IPS DF 6.9 (cell line): ENCODE data around the gene PDZD11.
"Not testable (repeated sequence)": the region's sequence is repeated elsewhere in the genome, so short reads cannot be mapped to it uniquely, and the experiment has no call there.

Experiments
- DNase-seq: peaks from one replicate; pipeline ENCODE4 v3.0.0-alpha.2; 2013; ENCODE audit warnings: low read depth, low spot score
- H3K27ac ChIP-seq: one replicate; pipeline ENCODE4 v1.5.1; 2013; ENCODE audit warnings: low read length, control low read depth
- H3K27me3 ChIP-seq: 2 replicates; pipeline ENCODE4 v1.6.1; 2013; ENCODE audit warnings: mild to moderate bottlenecking, low read length; ENCODE audit not compliant: control insufficient read depth, insufficient read depth
- H3K36me3 ChIP-seq: 2 replicates; pipeline ENCODE4 v1.6.1; 2013; ENCODE audit warnings: low read length; ENCODE audit not compliant: control insufficient read depth, insufficient read depth
- H3K4me1 ChIP-seq: 2 replicates; pipeline ENCODE4 v1.6.1; 2013; ENCODE audit warnings: low read length; ENCODE audit not compliant: control insufficient read depth, insufficient read depth
- H3K4me3 ChIP-seq: 2 replicates; pipeline ENCODE4 v1.5.1; 2013; ENCODE audit warnings: mild to moderate bottlenecking, low read length
- H3K9me3 ChIP-seq: 2 replicates; pipeline ENCODE4 v1.6.1; 2013; ENCODE audit warnings: low read length, inconsistent platforms; ENCODE audit not compliant: control insufficient read depth, insufficient read depth
- WGBS: extraction: QIAGEN DNeasy Blood & Tissue Kit; methylation state at CpG from one replicate; pipeline ENCODE4 v1.1.7; 2013; ENCODE audit warnings: mixed read lengths, missing lambda C conversion rate; ENCODE audit not compliant: insufficient read length, insufficient coverage; 5-methylcytosine and 5-hydroxymethylcytosine counted together

Gene PDZD11

GRCh38 chrX:70257423-70258288, 32.1 kb downstream of the PDZD11 start:
- WGBS = no CpG with 5 or more reads among the region's 5 CpGs
- no peaks in the 10 kb centered on the region for H3K9me3 ChIP-seq
- H3K36me3 ChIP-seq = no peaks in the 10 kb centered on the region

GRCh38 chrX:70255452-70255851, 34.3 kb downstream of the PDZD11 start:
- H3K4me1 ChIP-seq = no peaks in the 10 kb centered on the region
- no peaks in the 10 kb centered on the region for H3K36me3 ChIP-seq
- no peak overlapping the region for H3K4me3 ChIP-seq
- no peaks in the 10 kb centered on the region for H3K9me3 ChIP-seq
- no peak for DNase-seq
- H3K27ac ChIP-seq = no peak overlapping the region
- WGBS = no CpG with 5 or more reads among the region's 2 CpGs
- H3K27me3 ChIP-seq = no peaks in the 10 kb centered on the region

More at GRCh38 chrX:70257423-70258288, 32.1 kb downstream of the PDZD11 start:
- Histone ChIP-seq H3K4me3 (no peak overlapping the region), H3K4me1 (no peaks in the 10 kb centered on the region), H3K27ac (no peak overlapping the region), H3K27me3 (no peaks in the 10 kb centered on the region)
- DNase-seq = no peak

GRCh38 chrX:70254909-70255308, 34.8 kb downstream of the PDZD11 start:
- H3K4me1 ChIP-seq = no peaks in the 10 kb centered on the region
- no peak overlapping the region for H3K27ac ChIP-seq
- no peaks in the 10 kb centered on the region for H3K36me3 ChIP-seq
- H3K4me3 ChIP-seq = no peak overlapping the region
- no peaks in the 10 kb centered on the region for H3K9me3 ChIP-seq
- DNase-seq = no peak
- no CpG with 5 or more reads among the region's 3 CpGs for whole genome bisulfite sequencing
- H3K27me3 ChIP-seq = no peaks in the 10 kb centered on the region

GRCh38 chrX:70254063-70254400, 35.7 kb downstream of the PDZD11 start:
- H3K27ac ChIP-seq = no peak overlapping the region
- WGBS = no CpG with 5 or more reads among the region's 1 CpG

GRCh38 chrX:70253377-70254062, 36.2 kb downstream of the PDZD11 start:
- WGBS = no CpG with 5 or more reads among the region's 3 CpGs
- H3K27ac ChIP-seq = no peak overlapping the region
- H3K4me1 ChIP-seq = no peaks in the 10 kb centered on the region
- H3K4me3 ChIP-seq = no peak overlapping the region
- no peak for DNase-seq
- no peaks in the 10 kb centered on the region for H3K27me3 ChIP-seq
- H3K9me3 ChIP-seq = no peaks in the 10 kb centered on the region
- no peaks in the 10 kb centered on the region for H3K36me3 ChIP-seq

More at GRCh38 chrX:70254063-70254400, 35.7 kb downstream of the PDZD11 start:
- H3K27me3 ChIP-seq = no peaks in the 10 kb centered on the region
- no peak for DNase-seq
- H3K36me3 ChIP-seq = no peaks in the 10 kb centered on the region
- no peaks in the 10 kb centered on the region for H3K9me3 ChIP-seq
- H3K4me3 ChIP-seq = no peak overlapping the region
- no peaks in the 10 kb centered on the region for H3K4me1 ChIP-seq

GRCh38 chrX:70252491-70252890, 37.2 kb downstream of the PDZD11 start:
- H3K4me3 ChIP-seq = no peak overlapping the region
- WGBS = no CpG with 5 or more reads among the region's 2 CpGs
- no peaks in the 10 kb centered on the region for H3K9me3 ChIP-seq
- no peaks in the 10 kb centered on the region for H3K36me3 ChIP-seq
- DNase-seq = no peak
- no peaks in the 10 kb centered on the region for H3K4me1 ChIP-seq
- no peak overlapping the region for H3K27ac ChIP-seq
- no peaks in the 10 kb centered on the region for H3K27me3 ChIP-seq

GRCh38 chrX:70247252-70247651, 42.5 kb downstream of the PDZD11 start:
- no peak for DNase-seq
- Histone ChIP-seq H3K27me3 (no peaks in the 10 kb centered on the region), H3K27ac (no peak overlapping the region), H3K4me1 (no peaks in the 10 kb centered on the region), H3K36me3 (no peaks in the 10 kb centered on the region), H3K4me3 (no peak overlapping the region), H3K9me3 (no peaks in the 10 kb centered on the region)
- no CpG with 5 or more reads among the region's 2 CpGs for whole genome bisulfite sequencing

- Histone ChIP-seq H3K9me3 (no peaks in the 10 kb centered on the region), H3K27ac (no peak overlapping the region), H3K27me3 (no peaks in the 10 kb centered on the region), H3K4me3 (no peak overlapping the region), H3K4me1 (no peaks in the 10 kb centered on the region), H3K36me3 (no peaks in the 10 kb centered on the region)
- no CpG with 5 or more reads among the region's 6 CpGs for WGBS
- no peak for DNase-seq
These were observed 44.8 kb downstream of the PDZD11 start for GRCh38 chrX:70244881-70245280.

GRCh38 chrX:70243601-70244000, 46.1 kb downstream of the PDZD11 start:
- not testable (repeated sequence) for DNase-seq, H3K4me3 ChIP-seq, H3K36me3 ChIP-seq, H3K9me3 ChIP-seq, H3K27me3 ChIP-seq, H3K4me1 ChIP-seq, H3K27ac ChIP-seq
- WGBS = no CpG with 5 or more reads among the region's 5 CpGs

- no peak for DNase-seq
- Histone ChIP-seq H3K27me3 (no peaks in the 10 kb centered on the region), H3K9me3 (no peaks in the 10 kb centered on the region), H3K36me3 (no peaks in the 10 kb centered on the region), H3K27ac (no peak overlapping the region), H3K4me3 (no peak overlapping the region), H3K4me1 (no peaks in the 10 kb centered on the region)
- no CpG with 5 or more reads among the region's 2 CpGs for WGBS
These were observed 48.2 kb downstream of the PDZD11 start for GRCh38 chrX:70241501-70241900.
